Fibroblast of pulmonary artery (primary cell): ENCODE measurements around the gene ACIN1.

Experiments
- DNase-seq: peaks from one replicate; pipeline ENCODE4 v3.0.0-alpha.2; 2010; ENCODE audit warnings: low read depth
- H3K4me3 ChIP-seq: replicated peaks from 2 replicates; pipeline ENCODE4 v1.5.1; 2011; ENCODE audit warnings: low read depth, mild to moderate bottlenecking, control low read depth, low read length, moderate library complexity
- CTCF ChIP-seq: IDR thresholded peaks from 2 replicates; pipeline ENCODE4 v1.5.1; 2011; ENCODE audit warnings: mild to moderate bottlenecking, control low read depth, low read length, inconsistent platforms; ENCODE audit errors: missing control alignments

The ACIN1 gene

DNA sequence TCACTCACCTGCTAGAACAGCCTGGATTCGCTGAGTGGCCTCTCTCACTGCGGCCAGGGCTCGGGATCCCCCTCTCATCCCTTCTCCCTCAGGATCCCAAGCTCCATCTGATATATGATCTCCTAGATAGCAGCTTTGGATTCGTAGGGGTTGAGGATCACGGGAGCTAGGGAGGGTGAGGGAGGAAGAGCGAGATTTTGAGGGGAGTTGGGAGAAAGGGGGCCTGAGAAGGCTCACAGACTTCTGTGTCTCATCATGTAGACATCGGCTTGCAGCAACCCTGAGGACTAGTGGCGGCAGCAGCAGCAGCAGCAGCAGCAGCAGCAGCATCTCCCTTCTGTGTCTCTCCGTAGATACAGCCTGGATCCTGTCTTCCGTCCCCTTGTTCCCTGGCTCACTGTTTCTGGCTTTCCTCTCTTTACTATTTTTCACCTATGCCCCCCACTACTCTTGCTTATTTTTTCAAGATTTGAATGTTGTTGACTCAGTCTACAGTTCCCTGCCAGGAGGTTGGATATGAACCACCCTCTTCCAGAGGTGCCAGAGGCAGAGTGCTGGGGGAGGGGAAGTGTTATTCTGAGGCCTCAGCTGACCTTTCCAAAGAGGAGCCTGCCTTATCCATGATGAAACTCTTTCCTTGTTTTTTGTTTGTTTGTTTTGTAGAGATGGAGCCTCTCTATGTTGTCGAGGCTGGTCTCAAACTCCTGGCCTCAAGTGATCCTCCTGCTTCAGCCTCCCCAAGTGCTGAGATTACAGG is 9.8 kb upstream of the ACIN1 start, which contains the start of gene CIROP:
Gene CIROP, minus strand, starts transcription at position 399 of the 757 bp plus-strand sequence. Its CDS starts 69 bp downstream, at position 330.
- no peak for TF ChIP-seq CTCF
- H3K4me3 ChIP-seq = no peak within 1 kb of the TSS
- DNase-seq = no peak

GRCh38 chr14:23104070-23104590 is 9.2 kb upstream of the ACIN1 start:
- H3K4me3 ChIP-seq = no peak overlapping the region
- no peak for TF ChIP-seq CTCF
- no peak for DNase-seq

DNA sequence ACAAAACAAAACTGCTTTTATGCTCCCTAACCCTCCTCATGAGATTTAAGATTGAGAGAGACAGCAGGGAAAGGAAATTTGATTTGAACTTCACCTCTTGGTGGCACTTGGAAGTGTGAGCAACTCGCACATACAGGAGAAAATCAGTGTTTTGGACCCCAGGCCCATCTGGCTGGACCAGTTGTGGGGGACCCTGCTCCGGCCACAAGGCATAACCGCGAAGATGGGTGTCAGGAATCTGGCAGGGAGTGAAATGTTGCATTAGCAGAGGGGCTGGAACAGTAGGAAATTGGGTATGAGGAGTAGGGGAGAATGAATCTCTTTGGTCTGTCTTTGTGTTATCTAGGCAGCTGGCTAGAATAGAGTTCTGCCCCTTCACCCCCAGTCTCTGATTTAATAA is 8.6 kb upstream of the ACIN1 start:
- no peak for DNase-seq

DNA sequence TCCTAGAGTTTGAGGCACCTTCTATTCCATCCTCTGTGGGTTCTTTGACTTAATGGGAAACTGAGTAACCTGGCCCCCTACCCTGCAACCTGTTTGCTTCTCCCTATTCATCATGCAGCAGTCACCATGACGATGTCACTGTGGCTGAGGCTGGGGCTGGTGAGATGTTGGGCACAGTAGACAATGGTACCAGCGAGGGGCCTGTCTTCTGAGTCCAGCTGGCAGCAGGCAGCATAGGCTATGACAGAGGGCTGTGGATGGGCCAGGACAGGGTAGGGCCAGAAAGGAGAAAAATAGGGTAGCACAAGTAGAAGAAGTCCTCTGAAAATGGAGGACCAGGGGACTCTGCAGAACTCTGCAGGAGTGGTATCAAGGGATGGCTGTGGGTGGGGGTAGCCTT is 7.9 kb upstream of the ACIN1 start:
- no peak for TF ChIP-seq CTCF
- no peak for DNase-seq
- H3K4me3 ChIP-seq = no peak overlapping the region

More for the DNA sequence above, 8.6 kb upstream of the ACIN1 start:
- H3K4me3 ChIP-seq = no peak overlapping the region
- TF ChIP-seq CTCF = no peak

DNA sequence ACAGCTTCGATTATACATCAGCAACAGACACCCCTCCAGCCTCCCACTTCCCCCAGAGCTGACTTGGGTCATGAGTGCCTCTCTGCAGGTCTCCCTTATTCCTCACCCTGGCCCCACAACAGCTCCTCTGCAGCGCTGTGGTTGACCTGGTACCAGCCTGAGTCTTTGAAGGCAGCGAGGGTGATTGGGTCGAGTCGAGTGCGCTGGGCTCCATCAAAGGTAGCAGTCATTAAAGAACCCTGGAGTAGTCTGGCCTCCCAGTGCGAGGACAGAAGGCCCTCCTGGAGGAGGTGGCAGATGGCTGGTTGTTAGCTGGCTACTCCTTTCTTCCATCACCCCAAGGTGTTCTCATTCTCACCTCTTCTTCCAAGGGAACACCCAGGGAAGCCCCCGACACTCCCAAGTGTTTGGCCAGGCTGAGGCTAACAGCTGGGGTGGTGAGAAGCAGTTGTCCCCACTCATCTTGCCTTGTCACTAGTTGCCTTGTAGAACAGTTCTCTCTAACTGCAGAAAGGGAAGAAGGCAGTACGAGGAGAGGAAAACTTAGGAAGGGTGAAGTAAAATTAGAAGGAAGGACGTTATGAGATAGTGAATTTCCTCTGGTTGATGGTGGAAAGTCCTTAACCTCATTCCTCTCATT is 7.2 kb upstream of the ACIN1 start:
- no peak for TF ChIP-seq CTCF
- H3K4me3 ChIP-seq = no peak overlapping the region
- no peak for DNase-seq

GRCh38 chr14:23101213-23101970 is 6.5 kb upstream of the ACIN1 start:
- no peak overlapping the region for H3K4me3 ChIP-seq
- TF ChIP-seq CTCF = no peak
- DNase-seq = no peak
